K562 (cell line): ENCODE results near the gene NDUFC2. TPM values are rescaled to one million over a fixed set of nuclear protein-coding genes. Genes with fewer than 3 reads are reported as not detected.

Experiments used
- CTCF ChIP-seq, 3 experiments: IDR thresholded peaks in 2 of 3; conservative IDR thresholded peaks in 1 of 3; 2 replicates each; pipeline ENCODE4 v1.5.1; 2011 to 2012; ENCODE audit warnings: low read length in 3 of 3, mild to moderate bottlenecking in 3 of 3, control low read depth in 2 of 3, improper control_type of control experiment in 1 of 3, inconsistent platforms in 1 of 3, low read depth in 1 of 3, mixed read lengths in 1 of 3, moderate library complexity in 1 of 3; ENCODE audit not compliant: insufficient read depth in 2 of 3
- E2F8 ChIP-seq: fragments of 450-650 bp; IDR thresholded peaks from 2 replicates; pipeline ENCODE4 v1.7.1; 2018; ENCODE audit warnings: mild to moderate bottlenecking, low read depth; ENCODE audit not compliant: partially characterized antibody
- EGR1 ChIP-seq: fragments of 450-650 bp; conservative IDR thresholded peaks from 2 replicates; pipeline ENCODE4 v1.6.1; 2017; ENCODE audit warnings: mild to moderate bottlenecking
- EWSR1 ChIP-seq: fragments of 450-650 bp; IDR thresholded peaks from 2 replicates; pipeline ENCODE4 v1.6.1; 2018; ENCODE audit warnings: borderline replicate concordance, mild to moderate bottlenecking, low read depth, moderate library complexity; ENCODE audit not compliant: partially characterized antibody
- MTA3 ChIP-seq: fragments of 450-650 bp; formaldehyde crosslinking; IDR thresholded peaks from 2 replicates; pipeline ENCODE4 v1.6.1; 2017; ENCODE audit warnings: mild to moderate bottlenecking, borderline replicate concordance
- NCOA2 ChIP-seq, 2 experiments: fragments of 450-650 bp; IDR thresholded peaks; 2 replicates each; pipeline ENCODE4 v1.6.1; 2018; ENCODE audit warnings: mild to moderate bottlenecking in 2 of 2, moderate library complexity in 1 of 2; ENCODE audit not compliant: partially characterized antibody in 2 of 2
- PCBP1 ChIP-seq: fragments of 200-400 bp; formaldehyde crosslinking; IDR thresholded peaks from 2 replicates; pipeline ENCODE4 v1.6.1; 2018; ENCODE audit warnings: mild to moderate bottlenecking, low read depth, low read length; ENCODE audit not compliant: poor library complexity, severe bottlenecking
- PHF20 ChIP-seq: fragments of 450-650 bp; IDR thresholded peaks from 2 replicates; pipeline ENCODE4 v1.6.1; 2018; ENCODE audit not compliant: partially characterized antibody
- RFX7 ChIP-seq: fragments of 250-450 bp; sonication (Bioruptor Pico); IDR thresholded peaks from 2 replicates; pipeline ENCODE4 v1.5.1; 2021; ENCODE audit warnings: mild to moderate bottlenecking
- SMAD1 ChIP-seq: fragments of 150-350 bp; IDR thresholded peaks from 2 replicates; pipeline ENCODE4 v1.6.1; 2014; ENCODE audit warnings: low read length, low read depth; ENCODE audit not compliant: partially characterized antibody
- TFAP4 ChIP-seq: sonication (generic); formaldehyde crosslinking; IDR thresholded peaks from 2 replicates; pipeline ENCODE4 v1.8.0; 2022; ENCODE audit warnings: missing genetic modification reagents, mild to moderate bottlenecking, moderate library complexity, borderline replicate concordance
- U2AF1 ChIP-seq: fragments of 200-400 bp; formaldehyde crosslinking; optimal IDR thresholded peaks from 2 replicates; pipeline ENCODE3; 2017; ENCODE audit warnings: mild to moderate bottlenecking, low read depth, low read length, moderate library complexity
- USF2 ChIP-seq: sonication (generic); formaldehyde crosslinking; IDR thresholded peaks from 2 replicates; pipeline ENCODE4 v1.5.0; 2020; ENCODE audit warnings: missing genetic modification reagents
- XRCC4 ChIP-seq: IDR thresholded peaks from one replicate; pipeline ENCODE4 v1.6.1; 2011; ENCODE audit not compliant: insufficient read depth, insufficient read length; ENCODE audit errors: extremely low read depth
- ZHX1 ChIP-seq: fragments of 150-350 bp; conservative IDR thresholded peaks from 2 replicates; pipeline ENCODE4 v1.6.1; 2014; ENCODE audit warnings: low read length
- ZNF384 ChIP-seq: IDR thresholded peaks from 2 replicates; pipeline ENCODE4 v1.6.1; 2012; ENCODE audit warnings: low read depth, low read length, improper control_type of control experiment
- ZNF584 ChIP-seq: fragments of 200-800 bp; sonication (Bioruptor generic); IDR thresholded peaks from 2 replicates; pipeline ENCODE4 v1.6.1; 2016; ENCODE audit warnings: low read depth, mild to moderate bottlenecking, missing genetic modification characterization, missing compliant biosample characterization
- polyA plus RNA-seq, 8 experiments: library from polyadenylated mRNA; depleted of rRNA in 4 of 8; stranded (reverse) in 5 of 8; unstranded in 3 of 8; fragments of >200 nt; fragmentation: Nextera tagmentation in 2 of 8; fragmentation: Illumina TruSeq in 1 of 8; extraction: Ambion mirVana in 2 of 8; extraction: Trizol in 1 of 8; gene quantifications; 2 replicates each; pipeline versions ENCODE4 v1.2.1 to v1.2.3, GENCODE V29; 2011 to 2014; ENCODE audit warnings: inconsistent platforms in 1 of 8, missing spikeins in 1 of 8
- total RNA-seq, 7 experiments: library from RNA; depleted of rRNA in 6 of 7; stranded (reverse); fragments of >200 nt in 6 of 7; fragmentation: Illumina TruSeq in 2 of 7; extraction: Trizol in 2 of 7; gene quantifications; 2 replicates each; pipeline versions ENCODE4 v1.2.1 to v1.2.3, GENCODE V29; 2011 to 2021; ENCODE audit warnings: low replicate concordance in 1 of 7

NDUFC2 gene
- total and polyA plus RNA-seq, 9 of the 15 experiments (the other 6 are each of a cell fraction or from before 2014, with no cell fraction given), result 168 to 1,119 (median 442) TPM

- TF ChIP-seq U2AF1, result no peak
- no peak for TF ChIP-seq PCBP1
- TF ChIP-seq EWSR1, result no peak
- TF ChIP-seq PHF20, result no peak
- no peak for TF ChIP-seq RFX7 (CRISPR knock-in tag)
- TF ChIP-seq ZNF384, result peak; percentile 53
- no peak for TF ChIP-seq USF2
- no peak for TF ChIP-seq ZNF584 (CRISPR knock-in tag)
- TF ChIP-seq SMAD1, result peak; percentile 78
- TF ChIP-seq ZHX1, result 0 out of 2 replicates have a peak, but pooled peaks have one; percentile 63
- TF ChIP-seq MTA3, result peak; percentile 29; the same call in 1 of the 2 replicates
- peak; percentile 44; the same call in 1 of the 2 replicates for TF ChIP-seq EGR1
- peak; percentile 56; the same call in 1 of the 2 replicates for TF ChIP-seq TFAP4 (CRISPR knock-in tag)
- peak; percentile 94 to 99 (median 94) for TF ChIP-seq CTCF (IDR thresholded peaks at IDR 0.05 in 2 of 3, conservative IDR thresholded peaks at IDR 0.05 in 1 of 3; ENCODE audit: insufficient read depth in 2 of 3, low read depth in 1 of 3, low read length in 3 of 3)
- peak; percentile 51 for TF ChIP-seq E2F8
- no peak for TF ChIP-seq XRCC4
- no peak for TF ChIP-seq NCOA2 (IDR thresholded peaks at IDR 0.05; ENCODE audit: partially characterized antibody in 2 of 2)
Observed at GRCh38 chr11:78045851-78046485, 33.7 kb downstream of the NDUFC2 start (continued).
